NCI-H526 (cell line): ENCODE results near the gene OLIG2.

Experiments
- DNase-seq, 2 experiments: peaks; one replicate each; lab custom pipeline; 2025; lab: John Stamatoyannopoulos, UW

OLIG2 gene

GRCh38 chr21:33019885-33020557, 5.7 kb upstream of the OLIG2 start:
- DNase-seq, result peak; percentile 13 to 79

GRCh38 chr21:33020558-33021100, 5.1 kb upstream of the OLIG2 start:
- peak; percentile 35 to 85 for DNase-seq

- no peak for DNase-seq
Measured at GRCh38 chr21:33021150-33021549, 4.6 kb upstream of the OLIG2 start.

GRCh38 chr21:33021667-33022066, 4.1 kb upstream of the OLIG2 start:
- DNase-seq, result no peak

GRCh38 chr21:33022489-33022827, 3.3 kb upstream of the OLIG2 start:
- DNase-seq, result no peak

- no peak for DNase-seq
Measured at GRCh38 chr21:33022828-33023573, 2.7 kb upstream of the OLIG2 start.

- peak in 1 of 2 experiments; percentile 33 for DNase-seq
Measured at GRCh38 chr21:33023574-33024200, 2.0 kb upstream of the OLIG2 start.

- peak in 1 of 2 experiments; percentile 35 for DNase-seq
Measured at GRCh38 chr21:33024201-33025103, 1.3 kb upstream of the OLIG2 start.

GRCh38 chr21:33025106-33025488, 638 bp upstream of the OLIG2 start:
- DNase-seq, result peak; percentile 26 to 72

GRCh38 chr21:33026443-33026858, 716 bp downstream of the OLIG2 start:
- DNase-seq, result no peak

- no peak for DNase-seq
Measured at GRCh38 chr21:33026878-33027400, 1.2 kb downstream of the OLIG2 start.

- DNase-seq, result peak in 1 of 2 experiments; percentile 45
Measured at GRCh38 chr21:33027401-33028286, 1.9 kb downstream of the OLIG2 start.

GRCh38 chr21:33028287-33028670, 2.5 kb downstream of the OLIG2 start:
- no peak for DNase-seq

- DNase-seq, result no peak
Measured at GRCh38 chr21:33028773-33029384, 3.1 kb downstream of the OLIG2 start.

GRCh38 chr21:33029385-33029921, 3.7 kb downstream of the OLIG2 start:
- no peak for DNase-seq

GRCh38 chr21:33029975-33030461, 4.3 kb downstream of the OLIG2 start:
- DNase-seq, result no peak

GRCh38 chr21:33030633-33031032, 4.9 kb downstream of the OLIG2 start:
- peak in 1 of 2 experiments; percentile 55 for DNase-seq

GRCh38 chr21:33031152-33031911, 5.6 kb downstream of the OLIG2 start:
- DNase-seq, result no peak
